AG08395 (cell line): Measurements from ENCODE around the gene CCDC17.

Experiments
- DNase-seq: peaks from one replicate; pipeline ENCODE4 v3.0.0; 2012; ENCODE audit warnings: mixed read lengths, low spot score

The CCDC17 gene

DNA sequence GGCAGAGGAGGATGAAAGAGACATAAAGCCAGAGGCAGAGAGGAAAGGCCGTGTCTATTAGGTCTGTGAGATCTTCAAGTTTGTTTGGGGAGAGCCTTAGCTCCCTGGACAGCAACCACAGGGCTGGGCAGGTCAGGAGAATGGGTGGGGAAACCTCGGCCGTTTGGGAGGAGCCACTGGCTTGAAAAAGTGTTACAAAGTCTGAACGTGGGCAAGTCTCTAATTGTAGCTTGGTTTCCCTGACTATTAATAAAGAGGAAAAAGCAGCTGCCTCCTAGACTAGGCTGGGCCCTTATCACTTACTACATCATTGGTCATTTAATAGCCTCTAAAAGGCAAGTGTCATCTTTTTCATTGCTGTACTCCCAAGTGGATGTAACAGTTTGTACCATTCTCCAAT is at the start of gene CCDC17:
CCDC17 (minus strand) TSS at position 83 of the 400 bp plus-strand sequence. CDS start 145 bp downstream, outside the sequence.
- DNase-seq, result peak; percentile 22

DNA sequence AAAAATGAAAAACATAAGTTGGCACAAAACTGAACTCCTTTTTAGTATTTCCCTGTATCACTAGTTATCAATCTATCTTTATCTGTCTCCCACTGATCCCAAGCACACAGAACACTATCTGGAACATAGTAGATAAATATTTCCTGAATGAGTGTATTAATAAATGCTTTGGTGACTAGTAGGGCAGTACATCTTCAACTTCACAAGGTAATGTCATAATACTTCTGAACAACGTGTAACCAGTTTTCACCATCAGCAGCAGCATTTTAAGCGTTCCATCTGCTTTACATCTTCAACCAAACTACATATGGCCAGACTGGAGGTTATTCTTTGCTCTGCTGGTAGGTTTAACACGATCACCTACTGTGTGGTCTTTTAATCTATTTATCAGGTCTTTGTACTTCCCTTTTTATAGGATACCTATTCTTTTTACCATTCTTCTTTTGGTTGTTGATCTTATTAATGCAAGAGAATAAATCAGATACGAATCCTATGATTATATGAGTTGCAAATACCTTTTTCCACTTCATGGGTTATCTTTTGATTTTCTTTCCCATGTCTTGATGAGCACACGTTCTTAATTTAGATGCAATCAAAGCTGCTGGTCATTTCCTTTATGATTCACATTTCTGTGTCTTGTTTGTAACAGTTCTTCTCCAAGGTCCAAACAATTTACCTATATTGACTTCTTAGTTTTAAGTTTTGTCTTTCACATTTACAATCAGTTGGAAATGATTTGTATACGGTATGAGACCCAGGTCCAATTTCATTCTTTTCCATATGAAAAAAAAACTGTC is 46.2 kb upstream of the CCDC17 start:
- peak; percentile 11 for DNase-seq

DNA sequence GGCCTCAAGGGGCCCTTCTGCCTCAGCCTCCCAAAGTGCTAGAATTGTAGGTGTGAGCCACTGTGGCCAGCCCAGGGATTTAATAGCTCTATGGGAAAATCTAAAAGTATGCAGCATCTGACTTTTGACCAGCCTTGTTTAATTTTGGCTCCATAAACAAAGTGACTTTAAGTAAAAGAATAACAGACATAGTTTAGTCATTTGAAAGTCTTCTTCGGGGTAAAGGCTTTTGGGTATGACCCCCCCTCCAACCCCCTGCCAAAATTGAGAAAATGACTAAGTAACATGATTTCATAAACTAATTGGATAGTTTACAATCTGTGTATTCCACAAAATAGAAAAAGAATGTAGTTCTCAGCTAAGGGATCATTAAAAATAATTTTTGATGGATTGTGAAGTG is 45.5 kb upstream of the CCDC17 start:
- peak; percentile 10 for DNase-seq

DNA sequence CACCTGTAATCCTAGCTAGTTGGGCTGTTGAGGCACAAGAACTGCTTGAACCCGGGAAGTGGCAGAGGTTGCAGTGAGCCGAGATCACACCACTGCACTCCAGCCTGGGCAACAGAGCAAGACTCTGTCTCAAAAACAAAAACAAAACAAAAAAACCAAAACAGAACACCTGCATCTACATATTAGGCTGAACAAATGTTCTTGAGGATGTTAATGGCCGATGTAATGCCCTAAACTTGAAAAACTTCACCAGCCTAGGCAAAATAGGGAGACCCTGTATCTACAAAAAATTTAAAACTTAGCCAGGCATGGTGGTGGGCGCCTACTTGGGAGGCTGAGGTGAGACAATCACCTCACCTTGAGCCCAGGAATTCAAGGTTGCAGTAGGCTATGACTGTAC is 44.7 kb upstream of the CCDC17 start:
- DNase-seq, result no peak

DNA sequence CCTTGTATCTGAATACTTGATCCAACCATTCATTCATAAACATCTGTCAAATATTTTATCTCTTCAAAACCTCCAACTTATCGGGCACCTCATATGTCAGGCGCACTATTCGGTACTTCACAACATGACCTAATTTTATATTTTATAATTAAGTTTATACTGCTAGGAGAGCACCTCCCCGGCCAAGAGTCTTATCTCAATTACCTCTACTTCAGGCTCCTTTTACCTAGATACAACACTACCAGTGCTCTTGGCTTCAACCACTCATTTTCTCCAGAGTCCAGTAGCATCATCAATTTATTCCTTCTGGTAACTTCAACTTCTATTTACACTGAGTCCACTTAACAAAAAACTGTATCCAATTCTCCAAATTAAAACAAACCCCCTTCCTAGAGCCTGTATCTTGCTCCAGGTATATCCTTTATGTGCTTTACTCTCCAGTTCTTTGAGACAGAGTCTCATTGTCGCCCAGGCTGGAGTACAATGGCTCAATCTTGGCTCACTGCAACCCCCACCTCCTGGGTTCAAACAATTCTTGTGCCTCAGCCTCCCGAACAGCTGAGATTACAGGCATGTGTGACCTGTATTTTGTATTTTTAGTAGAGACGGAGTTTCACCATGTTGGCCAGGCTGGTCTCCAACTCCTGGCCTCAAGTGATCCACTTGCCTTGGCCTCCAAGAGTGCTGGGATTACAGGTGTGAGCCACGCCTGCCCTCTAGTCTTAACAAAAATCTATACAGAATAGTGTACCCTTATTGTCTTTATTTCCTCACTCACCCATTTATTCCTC is 43.7 kb upstream of the CCDC17 start:
- no peak for DNase-seq

DNA sequence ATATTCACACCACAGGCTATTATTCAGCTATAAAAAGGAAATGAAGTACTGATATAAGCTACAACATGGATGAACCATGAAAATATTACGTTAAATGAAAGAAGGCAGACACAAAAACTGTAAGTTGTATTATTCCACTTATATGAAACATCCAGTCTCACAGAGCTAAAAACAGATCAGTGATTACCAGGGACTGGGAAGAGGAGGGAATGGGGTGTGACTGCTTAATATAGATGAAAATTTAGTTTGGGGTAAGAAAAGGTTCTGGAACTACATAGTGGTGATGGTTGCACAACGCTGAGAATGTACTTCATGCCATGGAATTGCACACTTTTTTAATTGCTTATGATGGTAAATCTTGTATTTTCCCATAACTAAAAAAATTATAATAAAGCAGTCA is 43.0 kb upstream of the CCDC17 start:
- DNase-seq, result no peak

DNA sequence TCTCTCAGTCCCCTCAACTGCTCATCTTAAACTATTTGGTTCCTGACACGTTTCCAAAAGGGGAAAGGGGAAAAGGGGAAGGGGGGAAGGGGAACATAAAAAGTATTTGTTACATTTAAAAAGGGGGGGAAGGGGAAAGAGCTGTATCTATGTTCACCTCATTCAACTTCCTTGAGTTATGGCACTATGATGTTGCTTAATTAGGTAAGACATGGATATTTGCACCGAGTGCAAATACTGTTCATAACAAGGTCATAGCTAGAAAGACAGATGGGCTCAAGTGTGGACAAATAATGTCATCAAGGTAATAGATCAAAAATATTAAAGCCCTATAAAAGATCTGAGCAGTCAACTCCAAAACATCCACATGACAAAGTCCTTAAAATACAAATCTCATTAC is 36.5 kb upstream of the CCDC17 start:
- no peak for DNase-seq

DNA sequence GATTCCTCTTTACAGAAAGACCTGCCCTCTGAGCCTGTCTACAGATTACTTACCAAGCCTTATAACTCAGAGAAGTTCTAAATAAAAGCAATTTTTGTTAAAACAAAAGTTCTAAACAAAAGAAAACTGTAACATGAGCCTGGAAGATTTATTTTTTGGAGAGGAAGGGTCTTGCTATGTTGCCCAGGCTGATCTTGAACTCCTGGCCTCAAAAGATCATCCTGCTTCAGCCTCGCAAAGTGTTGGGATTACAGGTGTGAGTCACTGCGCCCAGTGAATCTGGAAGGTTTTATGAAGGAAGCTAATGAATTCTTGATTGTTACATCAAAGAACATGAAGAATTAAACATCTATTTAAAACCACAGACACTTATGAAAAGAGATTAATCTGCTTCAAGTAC is 35.4 kb upstream of the CCDC17 start:
- no peak for DNase-seq

DNA sequence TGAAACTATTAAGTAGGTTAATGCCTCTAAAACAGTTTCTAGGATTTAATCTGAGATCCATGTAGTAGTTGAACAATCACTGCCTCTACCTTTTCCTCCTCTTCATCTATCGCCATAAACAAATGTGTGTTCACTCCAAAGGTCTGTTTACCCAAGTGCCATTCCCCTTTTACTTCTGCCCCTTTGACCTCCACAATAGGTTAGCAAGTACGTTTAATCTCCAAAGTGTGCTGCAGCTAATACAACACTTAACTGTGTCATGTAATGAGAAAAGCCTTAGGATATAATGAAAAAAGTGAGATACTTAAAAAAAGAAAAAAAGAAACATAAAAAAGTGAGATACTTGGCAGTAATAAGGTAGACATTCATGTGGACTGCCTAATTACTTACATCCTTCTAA is 34.3 kb upstream of the CCDC17 start:
- DNase-seq, result no peak

DNA sequence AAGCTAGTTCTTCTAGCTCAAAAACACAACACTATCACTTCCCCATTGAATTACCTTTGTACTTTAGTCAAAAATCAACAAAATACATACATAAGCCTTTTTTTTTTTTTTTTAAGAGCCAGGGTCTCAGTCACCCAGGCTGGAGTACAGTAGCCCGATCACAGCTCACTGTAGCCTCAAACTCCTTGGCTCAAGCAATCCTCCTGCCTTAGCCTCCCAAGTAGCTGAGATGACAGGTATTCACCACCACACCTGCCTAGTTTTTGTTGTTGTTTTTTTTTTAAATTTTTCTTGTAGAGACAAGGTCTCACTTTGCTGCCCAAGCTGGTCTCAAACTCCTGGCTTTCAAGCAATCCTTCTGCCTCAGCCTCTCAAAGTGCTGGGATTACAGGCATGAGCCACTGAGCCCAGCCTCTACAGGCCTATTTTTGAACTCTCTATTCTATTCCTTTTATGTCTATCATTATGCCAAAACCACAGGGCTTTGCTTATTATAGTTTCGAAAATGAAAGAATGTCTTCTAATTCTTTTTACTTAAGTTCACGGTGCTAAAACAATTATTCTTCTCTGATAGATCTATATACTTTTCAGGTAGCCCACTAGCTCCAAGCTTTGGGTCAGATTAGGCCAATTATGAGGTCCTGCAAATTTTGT is 32.8 kb upstream of the CCDC17 start:
- no peak for DNase-seq

DNA sequence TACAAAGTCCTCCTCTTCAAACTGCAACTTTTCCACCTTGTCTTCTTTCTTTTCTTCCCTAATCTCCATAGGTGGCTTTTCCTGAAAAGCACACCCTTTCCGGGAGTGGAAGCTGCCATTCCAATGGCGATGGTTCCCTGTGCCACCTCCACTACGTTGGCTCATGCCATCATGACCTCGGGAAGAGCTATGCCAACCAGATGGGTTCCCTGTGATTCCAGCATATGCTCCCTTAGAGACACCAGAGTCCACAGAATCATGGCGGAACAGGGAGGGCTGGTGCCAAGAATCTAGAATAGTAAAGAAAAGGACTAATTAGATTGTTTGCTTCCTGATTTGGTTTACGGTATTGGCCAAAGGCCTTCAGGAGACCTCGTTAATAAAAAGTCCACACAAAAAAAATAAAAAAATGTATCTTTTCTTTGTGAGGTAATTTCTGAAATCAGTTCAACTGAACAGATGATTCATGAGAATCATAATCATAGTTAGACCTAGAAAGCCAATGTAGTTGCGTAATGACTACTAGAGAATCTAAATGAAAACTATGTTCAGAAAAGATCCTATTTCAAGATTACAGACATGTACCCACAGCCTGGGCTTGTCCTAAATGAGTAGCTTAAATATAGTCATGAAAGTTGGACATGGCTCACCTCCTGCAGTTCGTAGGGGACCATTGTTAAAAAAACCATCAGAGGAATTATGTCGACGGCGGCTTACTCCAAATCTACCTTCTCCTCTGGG is 30.9 kb upstream of the CCDC17 start:
- no peak for DNase-seq

DNA sequence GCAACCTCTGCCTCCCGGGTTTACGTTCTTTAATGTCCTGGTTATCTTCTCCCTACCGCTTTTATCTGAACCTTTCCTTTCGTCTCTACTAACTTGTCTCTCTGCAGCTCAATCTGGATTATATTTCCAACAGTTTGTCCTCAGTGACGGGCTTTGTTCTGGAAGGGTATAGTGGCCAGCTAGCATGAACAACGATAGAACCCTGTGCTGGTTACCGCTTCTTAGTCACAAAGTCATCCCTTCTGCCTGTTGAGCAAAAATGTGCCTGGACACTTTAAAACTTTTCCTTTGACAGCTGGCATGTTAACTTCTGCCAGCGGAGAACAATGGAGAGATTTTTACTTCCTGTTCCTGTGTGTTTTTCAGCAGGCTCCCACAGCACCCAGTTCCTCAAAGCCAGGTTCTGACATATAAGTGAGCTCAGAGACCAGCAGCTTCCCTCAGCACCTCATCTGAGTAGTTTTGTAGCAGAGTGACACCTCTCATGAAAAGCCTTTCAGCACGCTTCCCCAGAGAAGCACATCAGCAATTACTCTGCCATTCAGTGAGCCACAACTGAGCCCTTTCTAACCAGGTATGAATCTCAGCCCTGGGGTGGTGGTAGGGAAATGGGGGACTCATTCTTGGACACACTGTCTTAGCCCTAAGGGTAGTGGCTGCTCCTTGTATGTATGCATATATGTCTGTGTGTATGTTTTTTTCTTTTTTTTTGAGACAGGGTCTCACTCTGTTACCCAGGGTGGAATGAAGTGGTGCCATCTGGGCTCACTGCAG is 23.6 kb upstream of the CCDC17 start:
- no peak for DNase-seq

DNA sequence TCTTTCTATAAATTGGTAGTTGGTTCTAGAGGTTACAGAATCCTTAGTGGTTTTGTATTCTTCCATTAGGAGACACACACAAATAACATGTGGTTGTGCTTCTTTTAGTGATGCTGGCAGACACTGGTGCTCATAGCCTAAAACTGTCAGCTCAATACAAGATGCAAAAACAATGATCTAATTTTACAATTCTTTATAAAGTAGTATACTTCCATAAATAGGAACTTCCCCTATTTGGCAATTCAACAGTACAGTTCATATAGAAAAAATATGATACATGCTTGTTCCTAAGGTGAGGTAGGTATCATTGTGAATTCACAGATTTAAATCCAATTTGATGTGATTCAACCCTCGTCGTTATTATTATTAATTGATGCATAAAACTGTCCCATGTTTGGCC is 20.8 kb upstream of the CCDC17 start:
- no peak for DNase-seq

DNA sequence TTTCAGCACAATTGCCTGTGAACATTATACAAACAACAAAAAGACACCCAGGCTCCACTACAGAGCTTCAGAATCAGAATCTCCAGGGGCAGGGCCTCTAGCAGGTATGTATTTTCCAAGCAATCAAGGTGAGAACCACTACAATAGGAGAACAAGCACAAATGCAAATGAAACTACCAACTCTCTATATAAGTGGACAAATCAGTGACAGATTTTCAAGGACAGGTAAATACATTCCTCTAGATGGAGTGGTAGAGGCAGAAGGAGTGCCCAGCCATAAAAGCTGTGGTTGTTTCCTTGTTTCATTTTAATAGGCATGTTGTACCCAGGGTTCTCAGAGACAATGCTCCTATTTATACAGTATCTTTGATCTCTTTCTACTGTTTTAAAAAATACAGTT is 20.1 kb upstream of the CCDC17 start:
- no peak for DNase-seq

DNA sequence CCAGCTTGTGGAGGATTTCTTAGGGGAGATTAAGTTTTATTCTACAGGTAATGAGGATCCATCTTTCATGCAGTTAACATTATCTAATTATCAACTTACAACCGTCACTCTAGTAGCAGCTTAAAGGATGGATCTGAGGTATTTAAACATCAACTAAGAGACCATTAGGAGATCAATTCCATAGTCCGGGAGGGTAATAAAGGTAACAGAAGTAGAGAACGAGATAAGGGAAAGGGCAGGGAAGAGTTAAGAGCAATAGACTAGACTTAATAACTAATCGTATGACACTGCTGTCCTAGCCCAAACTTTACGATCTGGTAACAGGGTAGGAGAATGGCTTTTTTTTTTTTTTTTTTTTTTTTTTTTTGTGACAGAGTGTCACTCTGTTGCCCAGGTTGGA is 19.5 kb upstream of the CCDC17 start:
- no peak for DNase-seq

DNA sequence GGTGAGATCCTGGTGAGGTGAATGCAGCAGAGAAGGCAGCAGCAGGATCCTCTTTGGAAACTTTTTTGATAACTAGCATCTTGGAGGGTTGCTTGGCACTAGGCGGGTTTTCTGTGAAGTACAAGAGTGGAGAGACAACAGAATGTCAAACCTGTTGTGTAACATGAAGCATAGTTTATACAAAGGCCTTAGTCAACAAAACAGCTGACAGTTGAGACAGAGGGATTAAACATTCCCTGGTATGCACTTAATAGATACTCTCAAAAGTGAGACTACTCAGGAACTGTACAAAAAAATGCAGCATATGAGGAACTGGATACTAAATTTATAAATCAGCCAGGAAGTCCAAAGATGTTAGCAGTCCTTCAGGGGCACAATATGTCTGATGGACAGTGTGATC is 16.4 kb upstream of the CCDC17 start:
- no peak for DNase-seq

DNA sequence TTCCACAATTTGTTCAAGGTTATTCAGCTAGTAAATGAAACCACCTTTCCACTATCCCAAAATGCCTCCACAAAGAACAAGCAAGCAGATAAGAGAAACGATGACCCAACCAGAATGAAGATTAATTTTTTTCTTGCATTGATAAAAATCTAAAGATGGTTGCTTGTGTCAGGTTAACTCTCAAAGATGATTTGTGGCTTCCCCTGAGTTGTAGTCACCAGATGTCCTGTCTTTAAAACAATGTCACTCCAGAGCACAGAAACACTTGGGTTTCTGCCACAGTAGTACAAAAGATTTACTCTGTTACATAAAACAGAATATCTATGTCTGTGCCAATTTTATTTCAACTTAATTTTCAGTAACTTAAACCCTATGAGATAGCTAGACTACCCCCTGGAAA is 11.4 kb upstream of the CCDC17 start:
- no peak for DNase-seq

DNA sequence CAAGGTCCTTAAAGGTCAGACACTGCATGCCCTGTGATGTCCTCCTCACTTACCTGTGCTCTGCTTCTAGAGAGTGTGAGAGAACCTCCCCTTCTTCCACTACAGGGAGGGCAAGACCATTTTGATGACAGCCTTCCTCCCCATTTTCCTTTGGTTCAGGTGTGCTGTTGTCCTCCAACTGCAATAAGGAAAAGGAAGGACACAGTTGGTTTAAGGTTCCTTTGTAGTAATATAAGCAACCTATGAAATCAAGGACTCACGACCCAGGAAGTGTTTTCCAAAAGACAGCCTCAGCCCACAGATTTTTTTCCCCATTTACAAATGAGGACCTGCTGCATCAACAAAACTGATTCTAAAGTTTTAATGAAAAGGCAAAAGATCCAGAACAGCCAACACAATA is 6.6 kb upstream of the CCDC17 start:
- no peak for DNase-seq

DNA sequence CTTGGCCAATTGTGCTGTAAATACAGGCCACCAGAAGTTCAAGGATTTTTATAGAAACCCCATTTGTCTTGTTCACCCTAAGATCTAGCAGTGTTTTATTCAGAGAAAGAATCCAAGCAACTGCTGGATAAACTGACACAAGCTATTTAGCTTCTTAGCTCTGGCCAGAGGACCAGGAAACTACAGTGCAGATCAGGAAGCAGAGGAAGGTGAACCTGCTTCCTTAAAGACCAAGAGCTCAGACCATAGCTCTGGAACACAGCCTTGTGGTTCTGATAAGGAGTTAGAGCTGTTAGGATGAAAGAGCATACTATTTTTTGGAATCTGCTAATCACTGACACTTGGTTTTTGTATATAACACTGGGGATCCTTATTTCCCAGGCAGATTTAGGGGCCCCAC is 5.2 kb upstream of the CCDC17 start:
- DNase-seq, result no peak

DNA sequence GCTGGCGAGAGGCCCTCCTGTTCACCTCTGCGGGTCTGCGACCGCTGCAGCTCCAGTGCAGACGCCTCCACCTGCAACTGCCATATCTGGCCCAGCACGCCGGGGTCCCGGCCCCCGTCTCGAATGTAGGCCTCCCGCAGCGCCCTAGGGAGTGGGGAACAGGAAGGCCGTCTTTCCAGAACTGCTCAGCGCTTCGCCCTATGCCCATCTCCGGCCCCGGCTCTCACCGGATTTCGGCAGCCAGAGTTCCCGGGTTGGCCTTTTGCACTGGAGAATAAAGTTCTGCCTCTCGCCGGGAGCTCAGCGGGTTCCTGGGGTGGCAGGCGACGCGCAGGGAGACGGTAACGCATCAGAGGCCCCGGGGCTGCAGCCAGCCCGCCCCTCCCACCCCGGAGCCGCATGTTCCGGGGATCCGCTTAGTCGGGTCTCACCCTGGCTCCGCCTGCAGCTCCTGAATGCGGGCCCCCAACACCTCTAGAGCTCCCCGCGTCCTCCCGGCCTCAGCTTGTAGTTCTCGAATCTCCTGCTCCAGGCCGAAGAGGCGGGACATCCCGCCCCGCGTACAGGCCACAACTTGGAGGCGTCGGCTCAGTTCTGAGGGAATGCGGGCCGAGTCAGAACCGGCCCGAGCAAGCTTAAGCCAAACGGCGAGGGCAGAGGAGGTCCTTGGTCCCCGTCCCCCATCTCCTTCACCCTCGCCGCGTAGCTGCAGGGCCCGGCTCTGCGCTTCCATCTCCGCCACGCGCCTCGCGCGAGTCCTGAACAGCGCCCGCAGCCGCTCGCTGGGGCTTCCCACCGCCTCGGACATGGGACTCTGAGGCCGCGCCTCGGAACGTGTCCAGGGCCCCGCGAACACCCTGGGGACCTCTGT is 1.1 kb downstream of the CCDC17 start:
- DNase-seq, result peak; percentile 16
